NB4 (cell line): ENCODE results near the gene PRPF19.
A peak's percentile ranks its signal among the peaks of the same experiment; 100 is the strongest.

ENCODE experiments used
- DNase-seq: peaks from one replicate; pipeline ENCODE4 v3.0.0; 2010; ENCODE audit warnings: low read depth
- H3K4me3 ChIP-seq: one replicate; pipeline ENCODE4 v1.5.1; 2011; ENCODE audit warnings: mild to moderate bottlenecking, low read depth, low read length, moderate library complexity
- MYC ChIP-seq: IDR thresholded peaks from 2 replicates; pipeline ENCODE4 v1.6.1; 2011; ENCODE audit warnings: low read depth, low read length
- POLR2A ChIP-seq: IDR thresholded peaks from 2 replicates; pipeline ENCODE4 v1.6.1; 2011; ENCODE audit warnings: mild to moderate bottlenecking; ENCODE audit not compliant: insufficient read length; ENCODE audit errors: extremely low read depth
- TF ChIP-seq, protein P1 (sequence below): IDR thresholded peaks from one replicate; pipeline ENCODE4 v1.5.1; 2012; ENCODE audit warnings: low read depth, low read length
- TF ChIP-seq, protein P2 (sequence below): IDR thresholded peaks from 2 replicates; pipeline ENCODE4 v1.6.1; 2011; ENCODE audit warnings: low read depth, low read length

Gene PRPF19

DNA sequence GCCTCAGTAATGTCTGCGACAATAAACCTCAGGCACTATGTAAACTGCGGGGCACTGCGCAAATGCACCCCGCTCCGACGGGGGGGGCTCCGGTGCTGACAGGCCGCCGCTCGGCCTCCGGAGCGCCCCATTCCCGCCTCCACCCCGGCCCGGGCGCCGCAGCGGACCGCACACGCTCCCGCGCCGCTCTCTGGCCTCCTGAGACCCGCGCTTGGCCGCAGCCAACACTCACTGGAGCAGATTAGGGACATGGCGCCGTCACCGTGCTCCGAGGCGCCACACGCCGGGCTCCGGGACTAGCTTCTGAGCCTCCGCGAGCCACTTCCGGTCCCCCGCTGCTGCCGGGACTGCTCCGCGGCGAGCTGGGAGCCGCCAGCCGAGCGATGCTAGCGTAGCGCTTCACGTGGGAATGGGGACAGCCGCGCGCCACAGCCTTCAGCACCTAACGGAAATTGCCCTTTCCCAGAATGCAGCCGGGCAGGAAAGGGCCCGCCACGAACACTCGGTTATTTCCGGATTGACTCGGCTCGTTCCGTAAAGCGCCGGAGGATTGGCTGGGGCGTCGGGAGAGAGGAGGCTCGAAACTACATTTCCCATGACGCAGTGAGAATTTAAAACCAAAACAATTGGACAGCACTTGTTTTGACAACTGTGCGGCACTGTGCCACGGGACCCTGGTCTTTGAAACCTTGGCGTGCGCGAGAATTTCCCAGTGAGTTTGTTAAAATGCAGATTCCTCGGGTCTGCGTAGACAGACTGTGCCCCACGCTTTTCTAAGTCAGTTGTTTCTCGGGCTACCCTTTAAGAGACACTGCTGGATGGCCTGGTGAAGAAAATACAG lies at the start of gene PRPF19:
Gene PRPF19, minus strand, starts transcription at position 454 of the 841 bp plus-strand sequence. Its CDS starts 203 bp downstream, at position 251.
- H3K4me3 ChIP-seq, result peak within 1 kb of the TSS; percentile 98
- DNase-seq, result peak; percentile 98

DNA sequence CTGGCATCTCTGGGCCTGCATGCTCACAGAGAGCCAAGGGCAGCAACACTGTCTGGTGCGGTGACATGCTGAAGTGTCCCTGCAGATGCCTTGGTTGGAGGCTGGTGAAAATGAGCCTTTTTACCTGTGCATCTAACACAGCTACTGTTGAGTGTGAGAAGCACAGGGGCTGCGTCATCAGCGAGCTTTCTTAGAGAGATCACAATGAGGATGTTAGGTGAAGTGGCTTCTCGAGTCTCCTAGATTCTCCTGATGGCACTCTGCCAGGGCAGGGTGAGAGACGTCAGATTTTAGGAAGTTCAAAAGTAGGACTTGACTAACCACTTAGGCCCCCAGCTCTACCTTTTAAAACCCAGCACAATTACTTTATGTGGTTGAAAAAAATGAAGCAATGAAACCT lies 49.2 kb upstream of the PRPF19 start:
- H3K4me3 ChIP-seq, result no peak overlapping the region
- TF ChIP-seq, protein P1, sequence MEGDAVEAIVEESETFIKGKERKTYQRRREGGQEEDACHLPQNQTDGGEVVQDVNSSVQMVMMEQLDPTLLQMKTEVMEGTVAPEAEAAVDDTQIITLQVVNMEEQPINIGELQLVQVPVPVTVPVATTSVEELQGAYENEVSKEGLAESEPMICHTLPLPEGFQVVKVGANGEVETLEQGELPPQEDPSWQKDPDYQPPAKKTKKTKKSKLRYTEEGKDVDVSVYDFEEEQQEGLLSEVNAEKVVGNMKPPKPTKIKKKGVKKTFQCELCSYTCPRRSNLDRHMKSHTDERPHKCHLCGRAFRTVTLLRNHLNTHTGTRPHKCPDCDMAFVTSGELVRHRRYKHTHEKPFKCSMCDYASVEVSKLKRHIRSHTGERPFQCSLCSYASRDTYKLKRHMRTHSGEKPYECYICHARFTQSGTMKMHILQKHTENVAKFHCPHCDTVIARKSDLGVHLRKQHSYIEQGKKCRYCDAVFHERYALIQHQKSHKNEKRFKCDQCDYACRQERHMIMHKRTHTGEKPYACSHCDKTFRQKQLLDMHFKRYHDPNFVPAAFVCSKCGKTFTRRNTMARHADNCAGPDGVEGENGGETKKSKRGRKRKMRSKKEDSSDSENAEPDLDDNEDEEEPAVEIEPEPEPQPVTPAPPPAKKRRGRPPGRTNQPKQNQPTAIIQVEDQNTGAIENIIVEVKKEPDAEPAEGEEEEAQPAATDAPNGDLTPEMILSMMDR, result no peak
- TF ChIP-seq MYC (no peak), POLR2A (no peak)
- TF ChIP-seq, protein P2, sequence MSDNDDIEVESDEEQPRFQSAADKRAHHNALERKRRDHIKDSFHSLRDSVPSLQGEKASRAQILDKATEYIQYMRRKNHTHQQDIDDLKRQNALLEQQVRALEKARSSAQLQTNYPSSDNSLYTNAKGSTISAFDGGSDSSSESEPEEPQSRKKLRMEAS, result no peak
- no peak for DNase-seq

More for the DNA sequence above, at the start of gene PRPF19:
- TF ChIP-seq, protein P1, result no peak
- TF ChIP-seq POLR2A, result peak; percentile 96
- peak; percentile 89 for TF ChIP-seq MYC
- TF ChIP-seq, protein P2, result peak; percentile 80

DNA sequence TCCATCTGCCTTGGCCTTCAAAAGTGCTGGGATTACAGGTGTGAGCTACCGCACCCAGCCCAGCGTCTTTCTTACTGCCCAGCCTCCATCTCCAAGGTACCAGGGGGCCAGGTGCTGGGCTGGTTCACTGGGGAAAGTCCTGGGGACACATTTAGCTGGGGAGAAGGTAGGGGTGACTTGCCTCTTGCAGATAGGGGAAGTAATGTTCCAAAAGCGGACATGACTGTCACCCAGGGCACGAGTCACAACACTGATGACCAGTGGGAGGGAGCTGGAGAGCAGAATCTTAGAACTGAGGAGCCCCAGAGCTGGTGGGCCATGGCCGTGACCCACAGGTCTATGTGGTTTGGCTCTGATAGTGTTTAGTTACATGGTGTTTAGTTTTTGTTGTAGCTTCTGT lies 48.0 kb upstream of the PRPF19 start:
- DNase-seq, result peak; percentile 42

DNA sequence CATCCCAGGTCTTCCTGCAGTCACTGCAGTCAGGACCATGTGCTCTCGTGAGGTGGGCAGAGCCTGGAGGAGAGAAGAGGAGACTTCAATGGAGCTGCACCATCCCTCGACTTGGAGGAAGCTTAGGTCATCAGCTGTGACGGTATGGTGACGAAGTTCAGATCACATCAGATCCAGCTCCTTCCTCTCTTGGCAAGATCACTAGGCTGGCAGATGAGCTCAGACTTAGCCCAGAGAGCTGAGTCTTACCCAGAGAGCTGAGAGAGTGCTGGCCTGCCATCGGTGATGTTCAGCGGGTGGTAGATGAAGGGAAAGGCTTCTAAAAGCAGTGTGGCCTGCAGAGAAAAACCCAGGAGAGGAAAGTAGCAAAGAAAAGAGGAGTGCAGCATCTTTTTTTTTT lies 47.4 kb upstream of the PRPF19 start:
- H3K4me3 ChIP-seq, result no peak overlapping the region
- TF ChIP-seq MYC (no peak), POLR2A (no peak)
- TF ChIP-seq, protein P1, result no peak
- TF ChIP-seq, protein P2, result no peak
- DNase-seq, result no peak

More for the DNA sequence above, 48.0 kb upstream of the PRPF19 start:
- TF ChIP-seq, protein P1, result no peak
- TF ChIP-seq MYC (no peak), POLR2A (no peak)
- TF ChIP-seq, protein P2, result no peak
- no peak overlapping the region for H3K4me3 ChIP-seq

DNA sequence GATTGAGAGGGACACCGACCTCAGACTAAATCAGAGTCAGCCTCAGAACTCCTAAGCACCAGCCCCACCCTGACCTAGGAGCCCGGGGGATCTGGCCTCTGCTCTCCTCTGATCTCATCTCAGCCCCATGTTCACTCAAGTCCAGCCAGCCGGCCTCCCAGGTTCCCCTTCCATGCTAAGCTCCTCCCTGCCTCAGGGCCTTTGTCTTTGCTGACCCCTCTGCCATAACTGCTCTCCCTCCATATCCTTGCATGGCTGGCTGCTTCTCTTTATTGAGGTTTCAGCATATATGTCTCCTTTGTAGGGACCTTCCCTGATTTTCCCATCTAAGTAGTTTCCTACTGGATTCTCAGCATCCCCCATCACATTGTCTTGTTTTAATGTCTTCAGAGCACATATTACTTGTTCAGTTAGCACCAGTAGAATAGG lies 46.4 kb upstream of the PRPF19 start:
- peak overlapping the region; percentile 66 for H3K4me3 ChIP-seq
- DNase-seq, result no peak
- peak; percentile 2 for TF ChIP-seq POLR2A
- TF ChIP-seq, protein P2, result no peak
